NT2/D1 (cell line): ENCODE data around the gene SLC12A5.

Experiments used
- YY1 ChIP-seq: IDR thresholded peaks from 2 replicates; pipeline ENCODE4 v1.6.1; 2011; ENCODE audit not compliant: insufficient read length, insufficient read depth
- ZNF274 ChIP-seq: IDR thresholded peaks from 2 replicates; pipeline ENCODE4 v1.6.1; 2011; ENCODE audit warnings: mild to moderate bottlenecking, low read depth, low read length

- no peak for TF ChIP-seq ZNF274
- no peak for TF ChIP-seq YY1
Observed at GRCh38 chr20:46065006-46065405, 36.0 kb downstream of the SLC12A5 start.
